Activated CD4-positive, alpha-beta T cell treated with anti-CD3 and anti-CD28 coated beads, Interleukin-2, amount 50 U/mL, for 4 hours (primary cell): ENCODE results near the gene GABRB3.

ENCODE experiments used
- DNase-seq, 2 experiments: peaks; one replicate each; pipeline ENCODE4 v3.0.0-alpha.2; 2020

GABRB3 gene

DNA sequence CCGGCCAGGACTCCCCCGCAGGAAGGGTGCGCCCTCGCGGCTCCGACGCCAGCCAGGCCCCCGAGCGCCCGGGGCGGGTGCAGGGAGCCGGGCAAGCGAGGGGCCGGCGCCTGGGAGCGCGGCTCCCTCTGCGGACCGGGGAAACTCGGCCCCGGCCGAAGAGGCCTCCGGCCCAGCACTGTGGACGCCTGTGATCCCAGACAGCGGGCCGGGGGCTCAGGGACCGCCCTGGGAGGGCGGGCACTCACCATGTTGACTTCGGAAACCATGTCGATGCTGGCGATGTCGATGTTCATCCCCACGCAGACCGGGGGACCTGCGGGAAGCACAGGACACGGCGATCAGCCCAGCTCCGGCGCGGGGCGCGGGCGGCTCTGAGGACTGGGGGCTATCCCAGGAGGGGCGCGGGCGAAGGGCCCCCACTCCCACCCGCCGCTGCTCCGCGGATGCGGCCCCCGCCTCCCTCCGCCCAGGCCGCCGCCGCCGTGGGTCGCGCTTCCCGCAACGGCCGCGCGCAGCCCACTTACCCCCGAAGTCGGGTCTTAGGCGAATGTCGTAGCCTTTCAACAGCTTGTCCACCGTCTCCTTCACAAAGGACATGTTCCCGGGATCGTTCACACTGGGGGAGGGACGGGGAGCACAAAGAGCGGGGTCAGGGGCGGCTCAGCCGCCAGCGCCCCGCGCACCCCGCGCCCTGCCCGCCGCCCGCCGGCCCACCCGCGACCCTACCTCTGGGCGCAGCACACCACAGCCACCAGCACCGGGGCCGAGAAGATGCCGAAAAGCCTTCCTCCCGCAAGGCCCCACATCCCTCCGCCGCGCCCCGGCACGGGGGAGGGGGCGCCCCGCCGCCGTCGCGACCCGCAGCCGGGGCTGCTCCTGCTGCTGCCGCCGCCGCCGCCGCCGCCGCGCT is at the start of gene GABRB3:
TSS of gene GABRB3 (minus strand) at position 913 of the 913 bp plus-strand sequence.
- no peak for DNase-seq

DNA sequence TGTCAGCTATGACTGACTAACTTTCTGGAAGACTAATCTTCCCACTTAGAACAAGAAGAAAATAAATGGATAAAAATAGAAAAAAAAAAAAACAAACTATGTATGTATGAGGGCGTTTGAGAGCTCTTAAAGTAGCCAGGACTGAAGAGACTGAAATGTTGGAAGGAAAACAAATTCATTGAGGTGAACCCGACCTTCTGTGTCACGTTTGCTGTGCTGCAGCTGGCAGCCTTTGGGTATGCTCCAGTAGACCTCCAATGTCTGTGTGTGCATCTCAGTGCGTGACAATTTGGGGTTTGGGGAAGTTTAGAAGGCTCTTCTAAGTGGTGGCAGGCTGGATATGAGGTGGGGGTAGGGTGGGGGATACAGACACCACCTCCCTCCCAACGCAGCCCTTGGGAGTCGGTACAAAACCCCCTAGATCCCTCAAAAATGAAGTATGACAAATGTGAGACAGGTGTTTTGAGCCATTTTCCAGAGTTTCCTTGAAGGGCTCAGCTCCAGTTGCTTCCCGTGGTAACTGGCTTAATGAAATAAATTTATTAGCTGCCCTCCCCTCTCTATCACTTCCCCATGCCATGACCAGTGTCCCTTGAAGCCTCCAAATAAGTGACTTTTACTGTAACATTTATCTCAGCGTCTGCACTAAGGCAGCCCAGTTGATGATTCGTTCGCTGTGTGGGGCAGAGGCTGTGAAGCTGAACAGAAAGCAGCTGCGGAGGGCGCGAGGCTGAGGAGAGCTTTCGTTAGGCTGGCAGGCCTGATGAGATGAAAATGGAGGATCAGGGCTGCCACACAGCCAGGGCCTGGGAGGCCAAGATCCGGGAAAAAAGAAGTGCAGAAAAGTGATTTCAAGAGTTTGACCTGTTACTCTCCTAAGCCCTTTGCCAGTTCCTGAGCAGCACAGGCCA is 34.9 kb upstream of the GABRB3 start:
- DNase-seq = no peak

DNA sequence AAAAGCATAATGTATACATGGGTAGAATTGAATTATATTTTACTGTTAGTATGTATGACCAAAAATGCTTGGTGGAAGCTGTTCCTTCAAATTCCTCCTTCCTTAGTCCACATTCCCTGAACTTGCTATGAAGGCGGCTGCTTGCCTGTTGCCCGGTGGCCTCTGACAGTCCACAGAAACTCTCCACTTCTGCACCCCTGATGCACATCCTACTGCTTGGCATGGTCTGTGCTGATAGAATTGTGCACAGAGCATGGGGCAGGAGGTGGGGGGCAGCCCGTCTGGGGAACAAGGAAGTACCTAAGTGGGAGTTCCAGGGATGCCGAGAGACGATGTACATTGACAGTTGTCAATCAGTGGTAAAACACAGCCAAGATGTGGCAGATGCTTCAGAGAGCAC is 33.7 kb upstream of the GABRB3 start:
- no peak for DNase-seq

DNA sequence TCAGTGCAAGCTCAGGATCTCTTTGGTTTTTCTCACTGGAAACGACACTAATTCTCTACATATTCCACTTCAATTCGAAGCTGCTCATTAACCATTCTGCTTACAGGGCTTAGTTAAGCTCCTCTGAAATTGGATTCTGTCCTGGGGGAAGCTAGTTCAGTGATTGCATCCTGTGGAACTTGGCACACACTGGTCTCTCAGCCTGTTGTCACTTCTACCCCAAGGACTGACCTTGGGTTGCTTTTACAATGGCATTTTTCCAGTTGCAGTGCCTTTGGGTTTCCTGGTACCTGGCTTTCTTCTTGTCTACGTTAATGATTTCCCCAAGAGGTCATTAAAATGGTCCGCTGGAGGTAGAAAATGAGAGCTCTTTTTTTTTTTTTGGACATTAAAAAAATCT is 33.3 kb upstream of the GABRB3 start:
- no peak for DNase-seq

DNA sequence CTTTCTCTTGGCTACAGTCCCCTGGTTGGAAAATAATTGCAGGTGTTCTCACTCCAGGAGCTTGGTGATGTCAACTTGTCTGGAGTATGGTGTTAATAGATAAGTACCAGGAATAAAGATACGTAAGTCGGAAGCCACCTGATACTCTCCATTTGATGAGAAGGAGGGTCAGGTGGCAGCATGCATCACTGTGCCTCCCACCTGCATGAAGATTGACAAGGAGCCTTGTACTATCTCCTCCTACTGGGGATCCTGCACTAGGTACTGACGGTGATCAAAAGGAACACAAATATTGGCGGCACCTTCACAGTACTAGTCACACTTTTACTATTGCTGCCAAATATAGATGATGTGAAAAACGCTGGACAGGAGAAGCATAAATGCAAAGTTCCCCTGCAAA is 32.6 kb upstream of the GABRB3 start:
- no peak for DNase-seq

DNA sequence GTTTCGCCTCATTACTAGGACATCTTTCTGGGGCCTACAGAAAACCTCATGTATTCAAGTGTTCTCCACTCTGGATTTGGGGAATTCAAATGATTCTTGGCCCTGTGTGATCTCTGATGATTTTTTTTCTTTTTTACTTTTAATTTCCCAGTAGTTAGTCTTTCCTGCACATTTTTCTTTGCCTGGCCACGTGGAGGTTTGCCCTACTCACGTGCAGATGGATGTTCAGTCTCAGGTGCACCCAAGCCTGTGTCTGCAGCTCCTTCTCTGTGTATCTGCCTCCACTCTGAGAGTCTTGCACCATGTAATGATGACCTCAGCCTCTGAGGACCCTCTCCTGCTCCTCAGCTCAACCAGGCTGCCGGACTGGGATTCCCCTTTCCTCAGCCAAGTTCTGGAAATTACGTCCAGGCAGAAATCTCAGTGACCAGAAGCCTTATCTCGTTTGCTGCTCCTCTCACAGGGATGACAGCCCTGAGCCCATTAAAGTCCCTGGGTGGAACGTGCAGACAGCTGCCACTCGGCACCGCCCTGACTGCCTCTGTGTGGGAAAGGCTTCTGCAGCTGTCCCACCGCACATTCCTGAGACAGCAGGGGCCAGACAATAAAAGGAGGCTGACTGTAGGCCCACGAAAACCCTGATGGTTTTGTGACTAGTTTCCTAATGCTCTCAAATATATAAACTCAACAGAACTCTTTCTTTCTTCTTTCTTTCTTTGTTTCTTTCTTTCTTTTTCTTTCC is 31.4 kb upstream of the GABRB3 start:
- DNase-seq = no peak

DNA sequence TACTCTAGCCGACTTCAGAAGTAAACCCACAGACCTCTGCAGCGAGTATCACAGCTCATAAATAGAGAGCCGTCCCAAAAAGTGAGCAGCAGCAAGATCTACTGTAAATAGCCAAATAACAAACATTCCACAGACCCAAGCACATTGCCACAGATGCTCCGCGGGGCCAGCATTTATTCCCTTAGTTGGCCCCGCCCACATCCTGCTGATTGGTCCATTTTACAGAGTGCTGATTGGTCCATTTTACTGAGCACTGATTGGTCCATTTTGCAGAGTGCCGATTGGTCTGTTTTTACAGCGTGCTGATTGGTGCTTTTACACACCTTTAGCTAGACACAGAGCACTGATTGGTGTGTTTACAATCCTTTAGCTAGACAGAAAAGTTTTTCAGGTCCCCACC is 17.3 kb upstream of the GABRB3 start:
- DNase-seq = no peak

DNA sequence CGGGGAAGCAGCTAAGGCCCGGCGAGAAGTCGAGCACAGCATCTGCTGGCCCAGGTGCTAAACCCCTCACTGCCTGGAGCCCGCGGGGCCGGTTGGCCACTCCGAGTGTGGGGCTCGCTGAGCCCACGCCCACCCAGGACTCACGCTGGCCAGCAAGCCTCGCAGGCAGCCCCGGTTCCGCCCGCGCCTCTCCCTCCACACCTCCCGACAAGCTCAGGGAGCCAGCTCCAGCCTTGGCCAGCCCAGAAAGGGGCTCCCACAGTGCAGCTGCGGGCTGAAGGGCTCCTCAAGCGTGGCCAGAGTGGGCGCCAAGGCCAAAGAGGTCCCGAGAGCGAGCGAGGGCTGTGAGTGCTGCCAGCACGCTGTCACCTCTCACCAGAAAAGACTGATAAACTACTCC is 8.9 kb upstream of the GABRB3 start:
- no peak for DNase-seq

DNA sequence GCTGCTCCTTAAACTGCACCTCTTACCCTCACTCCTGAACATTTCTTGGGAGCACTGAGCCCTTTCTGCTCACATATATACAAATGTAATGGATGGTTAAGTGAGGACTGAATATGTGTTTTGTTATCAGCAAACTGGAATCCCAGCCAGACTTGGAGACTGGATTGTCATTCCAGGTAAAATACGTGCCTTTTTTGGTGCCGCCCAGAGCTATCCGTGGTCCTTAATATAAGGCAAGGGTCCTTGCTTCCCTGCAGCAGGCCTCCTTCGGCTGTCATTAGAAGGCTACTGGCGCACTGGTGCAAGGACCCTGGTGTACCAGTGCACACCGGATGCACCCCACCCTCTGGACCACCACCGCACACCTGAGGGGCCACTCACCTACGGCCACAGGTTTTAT is 1.1 kb upstream of the GABRB3 start:
- no peak for DNase-seq

DNA sequence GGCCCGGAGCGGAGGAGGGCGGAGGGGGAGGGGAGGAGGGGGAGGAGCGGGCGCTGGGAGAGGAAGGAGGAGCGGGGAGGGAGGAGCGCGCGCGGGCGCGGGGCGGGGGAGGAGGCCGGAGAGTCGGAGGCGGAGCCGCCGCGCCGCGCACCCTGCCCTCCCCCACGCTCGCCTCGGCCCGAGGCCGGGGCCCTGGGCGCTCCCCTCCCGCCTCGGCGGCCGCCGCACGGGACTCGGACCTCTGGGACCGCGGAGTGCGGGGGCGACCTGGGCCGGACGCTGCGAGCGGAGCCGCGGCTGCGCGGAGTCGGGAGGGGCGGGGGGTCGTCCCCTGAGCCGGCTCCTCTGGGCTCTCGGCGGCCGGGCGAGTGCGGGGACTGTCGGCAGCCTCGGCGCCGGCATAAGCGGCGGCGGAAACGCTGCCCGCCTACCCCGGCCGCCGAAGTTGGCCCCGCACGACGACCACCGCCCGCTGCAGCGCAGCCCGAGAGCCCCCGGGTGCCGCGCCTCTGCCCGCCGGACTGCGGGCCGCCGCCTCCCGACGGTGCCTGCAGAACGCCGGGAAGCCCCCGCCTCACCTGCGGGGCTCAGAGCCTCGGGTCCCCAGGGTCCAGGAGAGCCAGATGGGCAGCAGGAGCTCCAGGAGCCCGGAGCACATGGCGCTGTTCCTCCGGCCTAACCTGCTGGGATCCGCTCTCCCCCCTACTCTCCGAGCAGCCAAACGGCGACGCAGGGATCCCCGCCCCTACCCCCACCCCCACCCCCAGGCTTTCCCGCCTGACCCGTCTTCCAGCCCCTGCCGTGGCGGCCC is 406 bp upstream of the GABRB3 start:
- DNase-seq = no peak

DNA sequence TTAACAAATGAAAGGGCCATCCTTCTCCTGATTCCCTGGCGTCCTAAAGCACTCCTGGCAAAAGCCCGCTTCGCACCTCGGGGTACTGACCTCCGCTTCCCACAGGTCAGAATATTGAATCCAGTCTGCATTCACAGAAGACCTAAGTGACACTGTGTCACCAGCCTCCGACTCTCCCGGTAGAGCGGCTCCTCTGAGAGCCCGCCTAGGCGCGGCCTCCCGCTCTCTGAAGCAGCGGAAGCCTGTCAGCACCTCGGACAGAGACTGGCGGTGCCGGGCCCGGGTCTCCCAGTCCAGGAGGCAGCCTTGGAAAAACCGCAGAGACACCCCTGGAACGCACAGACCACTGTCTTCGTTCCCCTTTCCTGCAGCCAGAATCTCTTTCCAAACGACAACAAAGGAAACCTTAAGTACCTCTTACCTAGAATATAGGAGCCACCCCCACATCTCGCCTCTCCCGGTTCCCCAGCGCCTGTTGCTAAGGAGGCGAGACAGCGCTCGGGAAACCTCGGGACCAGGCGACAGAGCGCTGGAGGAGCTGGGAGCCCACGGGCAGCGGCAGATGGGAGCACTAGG is 1.2 kb downstream of the GABRB3 start:
- DNase-seq = no peak

DNA sequence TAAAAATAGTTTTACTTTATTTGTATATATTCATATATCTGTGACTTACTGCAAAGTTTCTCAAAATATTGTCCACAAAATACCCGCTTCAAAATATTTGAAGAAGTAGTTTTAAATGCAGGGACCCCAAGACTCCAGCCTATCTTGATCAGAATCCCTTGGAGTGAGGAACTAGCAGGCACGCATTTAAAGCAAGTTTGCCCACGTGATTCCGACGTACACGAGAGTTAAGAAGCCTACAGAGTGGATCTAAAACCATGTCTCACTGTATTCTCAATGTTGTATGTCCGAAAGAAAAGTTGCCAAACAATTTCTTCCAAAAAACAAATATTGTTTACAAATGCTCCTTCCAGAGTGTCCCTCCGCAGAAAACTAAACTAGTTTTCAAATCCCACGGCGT is 1.7 kb downstream of the GABRB3 start:
- no peak for DNase-seq

DNA sequence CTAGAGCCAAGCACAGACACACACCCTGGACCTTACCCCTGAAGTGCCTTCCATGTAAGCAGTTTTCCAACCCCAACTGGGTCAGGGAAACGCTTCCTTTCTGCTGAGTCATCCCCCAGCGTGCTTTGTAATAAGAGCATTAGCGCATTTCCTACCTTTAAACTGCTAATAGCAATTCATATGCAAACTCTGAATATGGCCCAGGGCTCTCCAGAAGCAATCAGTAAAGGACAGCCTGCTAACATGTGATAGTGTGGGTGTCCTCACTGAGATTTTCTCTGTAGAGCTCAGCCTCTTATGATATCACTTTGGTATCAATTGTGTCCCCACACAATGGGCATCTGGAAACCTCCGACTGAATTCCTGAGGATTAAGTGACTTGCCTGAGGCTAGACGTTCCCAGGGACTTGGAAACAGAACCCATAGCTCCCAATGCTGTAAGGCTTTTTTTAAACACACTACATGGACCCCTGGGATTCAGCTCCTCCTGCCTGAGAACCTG is 5.6 kb downstream of the GABRB3 start:
- DNase-seq = no peak

DNA sequence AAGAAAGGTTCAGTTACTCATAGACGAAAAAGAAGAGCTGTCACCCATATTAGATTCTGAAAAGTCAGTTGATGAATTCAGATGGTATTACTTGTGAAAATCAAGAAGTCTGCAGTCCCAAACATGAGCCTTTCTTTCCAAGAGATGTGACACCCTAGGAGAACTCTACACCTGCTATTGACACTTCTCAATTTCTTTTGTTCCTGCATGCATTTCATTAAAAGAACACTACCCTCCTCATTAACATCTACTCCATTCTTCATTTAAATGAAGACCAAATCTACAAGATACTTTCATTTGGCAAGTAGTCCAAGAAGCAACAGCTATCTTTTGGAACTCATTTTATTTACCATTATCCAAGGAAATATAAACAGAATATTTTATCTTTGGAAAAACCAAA is 6.6 kb downstream of the GABRB3 start:
- DNase-seq = no peak

DNA sequence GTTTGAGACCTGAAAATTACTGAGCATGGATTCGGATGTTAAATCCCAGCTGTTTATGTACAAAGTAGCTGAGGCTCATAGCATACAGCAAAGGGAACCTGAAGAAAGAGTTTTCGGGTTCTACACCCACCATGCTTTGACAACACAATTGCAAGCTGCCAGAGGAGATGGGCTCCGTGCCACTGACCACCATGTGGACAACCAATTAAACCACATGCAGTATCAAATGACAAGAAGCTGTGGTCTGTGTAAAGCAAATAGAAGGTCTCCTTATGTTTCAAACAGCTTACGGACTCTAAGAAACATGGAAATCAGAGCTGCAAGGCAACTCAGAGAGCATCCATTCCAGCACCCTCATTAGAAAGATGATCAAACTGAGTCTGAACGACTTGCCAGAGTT is 12.9 kb downstream of the GABRB3 start:
- DNase-seq = no peak

DNA sequence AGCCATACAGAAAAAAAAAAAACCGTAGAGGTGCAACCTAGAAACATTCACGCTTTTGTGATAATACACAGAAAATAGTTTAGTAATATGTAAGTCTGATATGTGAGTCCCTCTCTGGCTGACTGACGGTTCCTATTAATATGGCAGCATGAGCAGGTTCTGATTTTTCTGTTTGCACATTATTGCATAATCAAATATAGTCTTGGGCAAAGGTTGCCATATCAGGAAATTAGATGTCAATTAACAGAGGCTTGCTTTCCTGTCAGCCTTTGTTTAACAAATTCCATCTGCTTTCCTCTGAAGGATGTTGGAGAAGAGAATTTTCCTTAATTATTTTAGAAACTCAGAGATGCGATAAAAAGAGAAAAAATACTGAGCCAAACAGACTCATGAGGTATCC is 14.8 kb downstream of the GABRB3 start:
- DNase-seq = no peak

DNA sequence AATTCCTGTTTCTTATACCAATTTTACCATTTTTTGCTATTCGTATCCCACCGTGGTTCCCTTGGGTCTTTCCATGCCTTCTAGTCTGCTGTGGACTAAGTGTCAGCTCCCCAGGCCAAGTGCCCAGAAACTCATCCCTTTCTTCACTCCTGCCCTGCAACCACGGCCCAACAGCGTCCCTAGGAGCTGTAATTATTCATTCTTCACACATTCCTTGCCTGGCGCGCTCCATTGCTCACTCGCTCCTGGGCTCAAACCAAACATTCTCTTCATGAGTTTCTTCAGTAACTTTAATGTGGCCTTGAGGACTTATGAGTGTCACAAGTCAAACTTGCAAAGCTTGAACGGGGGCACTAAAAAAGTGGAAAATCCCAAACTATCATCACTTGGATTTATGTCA is 15.7 kb downstream of the GABRB3 start:
- DNase-seq = no peak

DNA sequence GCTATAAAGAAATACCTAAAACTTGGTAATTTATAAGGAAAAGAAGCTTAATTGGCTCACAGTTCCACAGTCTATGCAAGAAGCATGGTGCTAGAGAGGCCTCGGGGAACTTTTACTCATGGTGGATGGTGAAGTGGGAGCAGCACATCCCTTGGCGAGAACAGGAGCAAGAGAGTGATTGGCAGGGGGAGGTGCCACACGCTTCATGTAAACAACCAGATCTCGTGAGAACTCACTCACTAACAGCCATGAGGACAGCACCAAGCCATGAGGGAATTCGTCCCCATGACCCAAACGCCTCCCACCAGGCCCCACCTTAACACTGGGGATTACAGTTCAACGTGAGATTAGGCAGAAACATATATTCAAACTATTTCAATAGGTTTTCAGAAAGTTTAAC is 28.0 kb downstream of the GABRB3 start:
- no peak for DNase-seq

DNA sequence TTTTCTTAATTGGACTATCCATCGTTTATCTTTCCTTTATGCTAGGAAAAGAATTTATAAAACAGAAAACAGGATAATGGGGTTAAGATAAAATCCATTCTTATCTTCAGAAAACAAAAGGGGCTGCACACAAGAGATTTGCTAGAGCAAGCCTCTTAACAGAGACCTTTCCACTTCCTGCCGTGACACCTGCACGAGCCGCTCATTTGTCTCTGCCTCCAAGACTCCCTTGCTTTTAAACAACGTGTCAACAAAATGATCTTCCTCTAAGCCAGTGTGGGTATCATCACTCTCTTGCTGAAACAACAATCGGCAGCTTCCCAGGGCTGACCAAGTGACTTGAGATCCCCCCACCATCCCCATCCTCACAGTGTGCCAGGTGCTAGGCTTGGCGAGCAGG is 33.1 kb downstream of the GABRB3 start:
- DNase-seq = no peak

DNA sequence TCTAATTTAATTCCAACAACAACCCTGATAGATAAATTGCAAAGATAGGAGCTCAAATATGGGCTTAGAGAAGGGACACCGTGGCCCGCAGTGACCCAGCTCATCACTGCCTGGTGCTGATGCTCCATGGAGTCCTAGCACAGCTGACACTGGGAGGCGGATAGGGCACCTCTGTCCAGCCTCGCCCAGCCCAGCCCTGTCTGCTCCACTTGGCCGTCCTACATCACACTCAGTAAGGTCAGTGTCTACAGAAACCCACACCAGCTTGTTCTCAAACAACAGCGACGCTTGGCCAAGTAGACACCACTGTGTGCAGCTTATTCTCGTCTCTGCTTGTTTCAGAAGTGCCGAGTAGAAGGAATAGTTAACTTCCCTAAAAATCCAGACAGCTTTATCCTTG is 33.9 kb downstream of the GABRB3 start:
- no peak for DNase-seq

DNA sequence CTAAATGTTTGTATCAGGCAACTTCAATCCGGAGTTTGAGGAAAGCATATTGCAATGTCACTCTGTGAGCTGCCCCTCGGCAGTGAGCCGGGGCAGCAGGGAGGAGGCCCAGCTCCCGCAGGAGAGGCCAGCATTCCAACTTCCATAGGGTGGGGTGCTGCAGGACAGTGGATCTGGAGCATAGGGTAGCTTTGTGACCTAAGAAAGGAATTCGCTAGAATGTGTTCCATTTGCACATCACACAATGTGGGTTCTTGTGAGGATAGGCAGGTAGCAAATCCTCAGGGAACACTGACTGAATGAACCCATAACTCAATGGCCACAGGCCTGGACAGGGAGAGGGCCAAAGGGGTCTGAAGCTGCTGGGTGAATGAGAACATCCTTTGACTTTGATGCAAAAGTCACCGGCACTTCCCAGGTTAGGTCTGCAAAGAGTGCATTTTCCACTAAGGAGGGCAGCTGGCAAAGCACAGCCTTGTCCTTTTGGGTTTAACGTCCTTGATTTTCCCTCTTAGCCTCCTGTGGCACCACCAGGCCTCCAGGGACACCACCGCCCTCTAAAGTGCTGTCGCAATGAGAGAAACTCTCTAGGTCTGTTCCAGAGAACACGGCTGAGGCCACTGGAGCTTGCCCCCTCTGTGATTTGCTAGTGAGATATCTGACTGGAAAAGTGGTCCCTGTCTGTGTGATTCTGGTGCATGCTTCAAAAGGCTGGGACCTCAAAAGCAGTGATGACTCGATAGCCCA is 36.2 kb downstream of the GABRB3 start:
- no peak for DNase-seq
